Measurements from ENCODE around the gene GNG2. TPM values are rescaled to one million over a fixed set of nuclear protein-coding genes. Genes with fewer than 3 reads are reported as not detected.

The GNG2 gene
- total RNA-seq, 1 experiment from 2014 or later: 9.3 TPM

- no TSS peak for BruUV-seq (replicated peaks)
- Histone ChIP-seq H3K27ac (ENCODE audit: low read length) (peak overlapping the region; percentile 63), H3K9me3 (ENCODE audit: low read length) (no peaks in the 10 kb centered on the region), H2AFZ (ENCODE audit: low read length) (no peak overlapping the region), H3K79me2 (ENCODE audit: low read length) (no peaks in the 10 kb centered on the region), H3F3A (ENCODE audit: low read length, unreplicated experiment) (no peaks in the 10 kb centered on the region), H3K9me2 (replicated peaks; ENCODE audit: low read length) (no peaks in the 10 kb centered on the region), H4K20me1 (ENCODE audit: low read length) (no peaks in the 10 kb centered on the region), H3K4me2 (ENCODE audit: low read length) (peak overlapping the region; percentile 29), H3K27me3 (ENCODE audit: low read length) (no peaks in the 10 kb centered on the region), H3K36me3 (ENCODE audit: low read depth, low read length) (no peaks in the 10 kb centered on the region), H3K9ac (ENCODE audit: low read length) (peak overlapping the region; percentile 4; the same call in 1 of the 2 replicates), H3K4me3 (ENCODE audit: low read length) (no peak overlapping the region), H3K4me1 (ENCODE audit: insufficient read depth, low read length) (peaks cover 26% of the 10 kb centered on the region)
- ChIA-PET CTCF (no interaction called here), POLR2A (ENCODE audit: unreplicated experiment) (interaction anchor here (0.6 kb wide), 1 partner anchor 11 kb away, joined by 4 read pairs; no protein-coding TSS in a partner anchor)
- no peak for TF ChIP-seq EZH2 (IDR thresholded peaks at IDR 0.05; ENCODE audit: low read length, unreplicated experiment)
- no peak for TF ChIP-seq EZH2phosphoT487 (IDR thresholded peaks at IDR 0.05; ENCODE audit: borderline replicate concordance, low read length)
- TF ChIP-seq CTCF (conservative IDR thresholded peaks at IDR 0.05; ENCODE audit: low read depth, low read length): no peak
- DNase-seq (no peak), ATAC-seq (peak; percentile 4)
- intact Hi-C loops (cut with micrococcal nuclease): no loop called here
Measured at GRCh38 chr14:51872396-51872795, 12.0 kb downstream of the GNG2 start.

GRCh38 chr14:51873221-51873893 is 12.9 kb downstream of the GNG2 start:
- BruUV-seq (replicated peaks): no TSS peak
- peak; percentile 97 for DNase-seq

More at GRCh38 chr14:51873221-51873893, 12.9 kb downstream of the GNG2 start:
- H3K27ac ChIP-seq (ENCODE audit: low read length): peak overlapping the region; percentile 92
- no peaks in the 10 kb centered on the region for H3K27me3 ChIP-seq (ENCODE audit: low read length)
- H2AFZ ChIP-seq (ENCODE audit: low read length): peak overlapping the region; percentile 44
- H3K79me2 ChIP-seq (ENCODE audit: low read length): no peaks in the 10 kb centered on the region
- CTCF ChIA-PET: interaction anchor here (0.6 to 1.1 kb wide), 5 partner anchors 45 to 590 kb away, joined by 3 to 6 read pairs (median 4); no protein-coding TSS in a partner anchor
- peak; percentile 93 for ATAC-seq
- peak overlapping the region; percentile 61 for H3K9ac ChIP-seq (ENCODE audit: low read length)
- H3F3A ChIP-seq (ENCODE audit: low read length, unreplicated experiment): no peaks in the 10 kb centered on the region
- H3K9me3 ChIP-seq (ENCODE audit: low read length): no peaks in the 10 kb centered on the region
- TF ChIP-seq EZH2 (IDR thresholded peaks at IDR 0.05; ENCODE audit: low read length, unreplicated experiment) (no peak), CTCF (conservative IDR thresholded peaks at IDR 0.05; ENCODE audit: low read depth, low read length) (no peak), EZH2phosphoT487 (IDR thresholded peaks at IDR 0.05; ENCODE audit: borderline replicate concordance, low read length) (no peak)
- intact Hi-C loops (cut with micrococcal nuclease): loop anchor here (1.0 kb wide), 5 partner anchors 32 to 106 kb away; no protein-coding TSS in a partner anchor
- H3K4me1 ChIP-seq (ENCODE audit: insufficient read depth, low read length): peaks cover 26% of the 10 kb centered on the region
- H3K9me2 ChIP-seq (replicated peaks; ENCODE audit: low read length): no peaks in the 10 kb centered on the region
- H3K36me3 ChIP-seq (ENCODE audit: low read depth, low read length): no peaks in the 10 kb centered on the region
- H3K4me3 ChIP-seq (ENCODE audit: low read length): peak overlapping the region; percentile 20; the same call in 1 of the 2 replicates
- peak overlapping the region; percentile 67 for H3K4me2 ChIP-seq (ENCODE audit: low read length)
- no peaks in the 10 kb centered on the region for H4K20me1 ChIP-seq (ENCODE audit: low read length)
- POLR2A ChIA-PET (ENCODE audit: unreplicated experiment): interaction anchor here (0.6 kb wide), 1 partner anchor 205 kb away, joined by 3 read pairs; no protein-coding TSS in a partner anchor
